Endothelial cell (in vitro differentiated cells): ENCODE results near the gene PDIA2. TPM values are rescaled to one million over a fixed set of nuclear protein-coding genes. Genes with fewer than 3 reads are reported as not detected.

Experiments used
- DNase-seq: peaks from one replicate; pipeline ENCODE4 v3.0.0; 2021; ENCODE audit warnings: low spot score
- H3K27ac Mint-ChIP-seq: one replicate; pipeline ENCODE4 v1.8.0; 2021; ENCODE audit warnings: mixed read lengths, inconsistent platforms; ENCODE audit not compliant: unreplicated experiment
- H3K27me3 Mint-ChIP-seq: one replicate; pipeline ENCODE4 v1.8.0; 2021; ENCODE audit warnings: mild to moderate bottlenecking, moderate library complexity, mixed read lengths, inconsistent platforms; ENCODE audit not compliant: unreplicated experiment
- H3K36me3 Mint-ChIP-seq: one replicate; pipeline ENCODE4 v1.8.0; 2021; ENCODE audit warnings: mild to moderate bottlenecking, low read depth, mixed read lengths, inconsistent platforms; ENCODE audit not compliant: unreplicated experiment
- H3K4me1 Mint-ChIP-seq: one replicate; pipeline ENCODE4 v1.8.0; 2021; ENCODE audit warnings: mild to moderate bottlenecking, mixed read lengths, inconsistent platforms; ENCODE audit not compliant: unreplicated experiment
- H3K4me3 Mint-ChIP-seq: one replicate; pipeline ENCODE4 v1.8.0; 2021; ENCODE audit warnings: mild to moderate bottlenecking, mixed read lengths, inconsistent platforms; ENCODE audit not compliant: unreplicated experiment
- H3K9me3 Mint-ChIP-seq: one replicate; pipeline ENCODE4 v1.8.0; 2021; ENCODE audit warnings: mixed read lengths, inconsistent platforms; ENCODE audit not compliant: unreplicated experiment
- total RNA-seq: library from RNA; stranded (reverse); fragmentation: NEBNext Ultra II Directional; extraction: Animal tissue kit (Norgen Biotek cat#: 25700); gene quantifications from one replicate; pipeline ENCODE4 v1.2.1, GENCODE V29; 2021; ENCODE audit not compliant: unreplicated experiment
- TF ChIP-seq, protein P1 (sequence below): fragments of 200-600 bp; sonication (generic); IDR thresholded peaks from one replicate; pipeline ENCODE4 v1.5.0; 2021; ENCODE audit warnings: antibody characterized with exemption; ENCODE audit not compliant: unreplicated experiment

PDIA2 gene
- total RNA-seq, 1 donor from 2014 or later: not detected

GRCh38 chr16:270381-271255, 12.3 kb upstream of the PDIA2 start:
- TF ChIP-seq, protein P1, sequence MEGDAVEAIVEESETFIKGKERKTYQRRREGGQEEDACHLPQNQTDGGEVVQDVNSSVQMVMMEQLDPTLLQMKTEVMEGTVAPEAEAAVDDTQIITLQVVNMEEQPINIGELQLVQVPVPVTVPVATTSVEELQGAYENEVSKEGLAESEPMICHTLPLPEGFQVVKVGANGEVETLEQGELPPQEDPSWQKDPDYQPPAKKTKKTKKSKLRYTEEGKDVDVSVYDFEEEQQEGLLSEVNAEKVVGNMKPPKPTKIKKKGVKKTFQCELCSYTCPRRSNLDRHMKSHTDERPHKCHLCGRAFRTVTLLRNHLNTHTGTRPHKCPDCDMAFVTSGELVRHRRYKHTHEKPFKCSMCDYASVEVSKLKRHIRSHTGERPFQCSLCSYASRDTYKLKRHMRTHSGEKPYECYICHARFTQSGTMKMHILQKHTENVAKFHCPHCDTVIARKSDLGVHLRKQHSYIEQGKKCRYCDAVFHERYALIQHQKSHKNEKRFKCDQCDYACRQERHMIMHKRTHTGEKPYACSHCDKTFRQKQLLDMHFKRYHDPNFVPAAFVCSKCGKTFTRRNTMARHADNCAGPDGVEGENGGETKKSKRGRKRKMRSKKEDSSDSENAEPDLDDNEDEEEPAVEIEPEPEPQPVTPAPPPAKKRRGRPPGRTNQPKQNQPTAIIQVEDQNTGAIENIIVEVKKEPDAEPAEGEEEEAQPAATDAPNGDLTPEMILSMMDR: no peak
- Mint-ChIP-seq H3K9me3 (no peaks in the 10 kb centered on the region), H3K27ac (no peak overlapping the region), H3K4me1 (no peaks in the 10 kb centered on the region), H3K27me3 (peaks cover 11% of the 10 kb centered on the region), H3K36me3 (peaks cover 8% of the 10 kb centered on the region), H3K4me3 (no peak overlapping the region)
- no peak for DNase-seq

DNA sequence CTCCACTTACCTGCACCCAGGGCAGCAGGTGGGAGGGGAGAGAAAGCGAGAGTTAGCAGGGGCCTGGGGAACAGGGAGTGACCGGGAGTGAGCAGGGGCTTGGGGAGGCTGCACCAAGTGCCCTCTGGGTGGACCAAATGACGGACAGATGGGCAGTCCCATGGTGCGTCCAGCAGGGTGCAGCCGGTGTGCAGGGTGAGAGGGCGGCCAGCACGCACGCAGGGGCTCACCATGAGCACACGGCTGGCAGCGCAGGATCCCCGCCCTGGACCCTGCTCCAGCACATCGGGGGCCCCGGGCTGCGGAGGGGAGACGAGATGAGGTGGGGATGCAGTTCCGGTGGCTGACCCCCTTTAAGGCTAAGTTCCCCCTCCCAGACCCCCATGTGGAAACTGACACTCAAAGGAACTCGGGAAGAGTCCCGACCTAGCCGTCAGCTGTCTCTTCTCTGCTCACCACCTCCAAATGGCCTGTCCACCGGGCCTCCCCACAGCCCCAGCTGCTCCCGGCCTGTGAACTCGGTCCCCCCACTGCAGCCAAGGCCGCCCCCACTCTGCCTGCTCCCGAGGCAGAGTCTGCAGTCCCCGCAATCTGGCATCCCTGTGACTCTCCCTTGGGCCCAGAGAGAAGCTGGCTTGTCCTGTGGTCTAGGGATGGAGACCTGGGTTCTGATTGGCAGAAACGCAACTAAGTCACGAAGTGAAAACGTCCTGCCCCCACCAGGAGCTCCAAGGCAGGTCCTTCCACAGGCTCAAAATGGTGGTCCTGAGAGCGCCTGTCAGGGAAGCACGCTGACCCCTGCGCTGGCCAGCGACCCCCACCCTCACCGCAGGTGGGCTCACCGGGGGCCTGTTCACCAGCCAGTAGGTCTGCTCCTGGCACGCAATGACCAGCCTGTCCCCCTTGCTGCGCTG, 10.1 kb upstream of the PDIA2 start:
- no peaks in the 10 kb centered on the region for H3K9me3 Mint-ChIP-seq
- H3K4me3 Mint-ChIP-seq: no peak overlapping the region
- H3K27ac Mint-ChIP-seq: no peak overlapping the region

DNA sequence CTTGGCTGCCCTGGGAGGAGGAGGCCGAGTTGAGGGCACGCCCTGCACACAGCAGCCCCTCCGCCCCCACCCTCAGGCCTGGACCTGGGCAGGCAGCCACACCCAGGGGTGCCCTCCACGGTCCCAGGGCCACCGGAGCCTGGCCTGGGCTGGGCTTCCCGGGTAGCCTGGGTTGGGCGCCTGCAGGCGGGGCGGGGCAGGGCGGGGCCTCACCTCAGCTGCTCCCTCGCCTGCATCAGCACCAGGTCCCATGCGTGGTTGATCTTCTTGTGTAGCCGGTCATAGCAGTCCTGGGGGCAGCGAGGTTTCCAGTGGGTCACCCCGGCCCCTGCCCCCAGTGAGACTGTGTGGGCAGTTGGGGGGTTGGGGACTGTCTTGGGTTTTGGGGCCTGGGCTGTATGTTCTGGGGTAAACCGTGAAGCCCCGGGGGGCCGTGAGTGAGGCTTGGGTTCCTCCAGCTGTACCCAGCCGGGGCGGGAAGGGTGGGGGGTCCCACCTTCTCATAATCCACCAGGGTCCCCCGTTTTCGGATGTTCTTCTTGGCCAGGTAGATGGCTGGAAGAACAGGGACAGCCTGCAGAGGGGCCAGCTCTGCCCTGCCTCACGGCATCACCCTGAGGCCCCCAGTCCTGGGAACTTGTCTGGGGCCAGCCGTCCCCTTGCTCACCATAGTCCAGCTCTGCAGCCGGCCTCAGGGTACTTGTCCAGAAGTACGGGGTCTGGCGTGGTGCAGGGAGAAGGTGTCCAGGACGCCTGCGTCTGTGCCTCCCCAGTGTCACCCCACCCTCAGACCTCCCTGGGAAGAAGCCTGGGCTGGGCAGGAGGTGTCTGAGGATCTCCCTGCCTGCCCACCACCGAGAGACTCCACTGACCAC, 9.2 kb upstream of the PDIA2 start:
- no peaks in the 10 kb centered on the region for H3K4me1 Mint-ChIP-seq
- DNase-seq: no peak
- no peaks in the 10 kb centered on the region for H3K9me3 Mint-ChIP-seq
- peaks cover 4% of the 10 kb centered on the region for H3K36me3 Mint-ChIP-seq
- no peak overlapping the region for H3K27ac Mint-ChIP-seq
- peaks cover 15% of the 10 kb centered on the region for H3K27me3 Mint-ChIP-seq
- no peak overlapping the region for H3K4me3 Mint-ChIP-seq
- TF ChIP-seq, protein P1: no peak

More for the DNA sequence above, 10.1 kb upstream of the PDIA2 start:
- H3K27me3 Mint-ChIP-seq: peaks cover 18% of the 10 kb centered on the region
- H3K36me3 Mint-ChIP-seq: peaks cover 4% of the 10 kb centered on the region
- H3K4me1 Mint-ChIP-seq: no peaks in the 10 kb centered on the region
- DNase-seq: no peak
- TF ChIP-seq, protein P1: no peak

GRCh38 chr16:275041-275641, 7.8 kb upstream of the PDIA2 start:
- Mint-ChIP-seq H3K27me3 (peaks cover 14% of the 10 kb centered on the region), H3K4me1 (no peaks in the 10 kb centered on the region), H3K9me3 (no peaks in the 10 kb centered on the region), H3K27ac (no peak overlapping the region), H3K36me3 (peaks cover 4% of the 10 kb centered on the region), H3K4me3 (no peak overlapping the region)
- TF ChIP-seq, protein P1: no peak
- DNase-seq: no peak
